GM21360 (cell line): ENCODE measurements around the gene HOXA3.

Experiments used
- ATAC-seq: cut with Tn5 transposase; IDR thresholded peaks from one replicate; pipeline ENCODE4 v1.9.1; 2021; ENCODE audit warnings: mild to moderate bottlenecking, moderate library complexity; ENCODE audit not compliant: unreplicated experiment

Gene HOXA3

GRCh38 chr7:27064159-27064558 is 88.2 kb downstream of the HOXA3 start:
- no peak for ATAC-seq

GRCh38 chr7:27062946-27063345 is 89.4 kb downstream of the HOXA3 start:
- ATAC-seq: no peak
